ENCODE data around the gene GEMIN7.

Gene GEMIN7

DNA sequence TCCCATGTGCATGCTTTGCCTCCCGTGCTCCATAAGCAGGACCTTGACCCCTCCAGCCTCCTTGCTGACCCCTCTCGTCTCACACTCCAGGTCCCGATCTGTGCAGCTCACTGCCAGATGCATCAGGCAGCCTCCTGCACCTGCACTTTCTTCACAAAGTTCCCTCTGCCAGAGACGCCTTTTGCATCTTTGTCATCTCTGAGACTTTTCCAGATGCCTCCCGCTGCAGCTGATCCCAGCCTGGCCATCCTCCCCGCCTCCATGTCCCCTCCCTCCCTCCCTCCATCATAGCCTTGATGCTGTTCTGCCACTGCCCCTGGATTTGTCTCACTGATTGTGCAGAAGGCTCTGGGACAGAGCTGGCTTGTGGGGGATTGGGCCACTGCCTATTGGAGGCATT is 43.8 kb downstream of the GEMIN7 start:
- no peak overlapping the region for H3K4me3 ChIP-seq (replicated peaks in 1 of 2; ENCODE audit: low read depth in 2 of 2, low read length in 2 of 2)
- TF ChIP-seq, protein P1, sequence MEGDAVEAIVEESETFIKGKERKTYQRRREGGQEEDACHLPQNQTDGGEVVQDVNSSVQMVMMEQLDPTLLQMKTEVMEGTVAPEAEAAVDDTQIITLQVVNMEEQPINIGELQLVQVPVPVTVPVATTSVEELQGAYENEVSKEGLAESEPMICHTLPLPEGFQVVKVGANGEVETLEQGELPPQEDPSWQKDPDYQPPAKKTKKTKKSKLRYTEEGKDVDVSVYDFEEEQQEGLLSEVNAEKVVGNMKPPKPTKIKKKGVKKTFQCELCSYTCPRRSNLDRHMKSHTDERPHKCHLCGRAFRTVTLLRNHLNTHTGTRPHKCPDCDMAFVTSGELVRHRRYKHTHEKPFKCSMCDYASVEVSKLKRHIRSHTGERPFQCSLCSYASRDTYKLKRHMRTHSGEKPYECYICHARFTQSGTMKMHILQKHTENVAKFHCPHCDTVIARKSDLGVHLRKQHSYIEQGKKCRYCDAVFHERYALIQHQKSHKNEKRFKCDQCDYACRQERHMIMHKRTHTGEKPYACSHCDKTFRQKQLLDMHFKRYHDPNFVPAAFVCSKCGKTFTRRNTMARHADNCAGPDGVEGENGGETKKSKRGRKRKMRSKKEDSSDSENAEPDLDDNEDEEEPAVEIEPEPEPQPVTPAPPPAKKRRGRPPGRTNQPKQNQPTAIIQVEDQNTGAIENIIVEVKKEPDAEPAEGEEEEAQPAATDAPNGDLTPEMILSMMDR (IDR thresholded peaks at IDR 0.05; ENCODE audit: low read depth, low read length) = no peak
- DNase-seq (ENCODE audit: low read depth in 2 of 2) = no peak

DNA sequence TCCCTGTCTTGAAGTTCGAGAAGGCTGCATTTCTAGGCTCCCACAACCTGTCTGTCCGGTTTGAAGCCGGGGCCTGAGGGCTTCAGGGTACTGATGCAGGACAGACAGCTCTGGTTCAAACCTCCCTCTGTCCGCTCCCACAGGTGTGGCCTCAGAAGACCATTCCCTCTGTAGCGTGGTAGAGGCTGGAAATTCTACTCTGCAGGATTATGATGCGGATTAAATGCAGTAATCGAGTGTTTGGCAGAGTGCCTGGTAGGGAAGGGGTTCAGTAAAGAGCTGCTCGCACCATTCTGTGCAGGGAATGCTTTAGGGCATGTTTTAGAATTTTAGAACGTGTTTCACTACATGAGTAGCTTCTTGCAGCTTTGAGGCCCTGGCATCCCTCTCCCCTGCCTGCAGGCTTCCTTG is 44.4 kb downstream of the GEMIN7 start:
- H3K4me3 ChIP-seq (replicated peaks in 1 of 2; ENCODE audit: low read depth in 2 of 2, low read length in 2 of 2) = no peak overlapping the region
- TF ChIP-seq, protein P1 (IDR thresholded peaks at IDR 0.05; ENCODE audit: low read depth, low read length) = no peak
- DNase-seq (ENCODE audit: low read depth in 2 of 2) = no peak

DNA sequence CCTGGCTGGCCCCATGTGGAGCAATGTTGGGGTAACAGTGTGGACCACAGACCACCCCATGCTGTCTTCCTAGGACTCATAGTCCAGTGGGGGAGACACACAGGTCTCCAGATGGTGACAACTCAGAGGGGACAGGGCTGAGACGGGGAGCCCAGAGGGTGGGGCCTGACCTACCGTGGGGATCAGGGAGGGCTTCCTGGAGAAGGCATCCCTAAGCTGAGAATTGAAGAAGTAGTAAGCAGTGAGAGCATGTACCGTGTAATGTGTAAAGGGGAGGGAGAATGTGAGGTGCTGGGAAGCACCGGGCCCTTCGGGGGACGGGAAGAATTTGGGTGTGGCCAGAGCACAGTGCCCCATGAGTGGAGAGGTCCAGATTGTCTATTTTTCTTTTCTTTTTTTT is 45.0 kb downstream of the GEMIN7 start:
- TF ChIP-seq, protein P1 (IDR thresholded peaks at IDR 0.05; ENCODE audit: low read depth, low read length) = no peak
- H3K4me3 ChIP-seq (replicated peaks in 1 of 2; ENCODE audit: low read depth in 2 of 2, low read length in 2 of 2) = no peak overlapping the region
- no peak for DNase-seq (ENCODE audit: low read depth in 2 of 2)

DNA sequence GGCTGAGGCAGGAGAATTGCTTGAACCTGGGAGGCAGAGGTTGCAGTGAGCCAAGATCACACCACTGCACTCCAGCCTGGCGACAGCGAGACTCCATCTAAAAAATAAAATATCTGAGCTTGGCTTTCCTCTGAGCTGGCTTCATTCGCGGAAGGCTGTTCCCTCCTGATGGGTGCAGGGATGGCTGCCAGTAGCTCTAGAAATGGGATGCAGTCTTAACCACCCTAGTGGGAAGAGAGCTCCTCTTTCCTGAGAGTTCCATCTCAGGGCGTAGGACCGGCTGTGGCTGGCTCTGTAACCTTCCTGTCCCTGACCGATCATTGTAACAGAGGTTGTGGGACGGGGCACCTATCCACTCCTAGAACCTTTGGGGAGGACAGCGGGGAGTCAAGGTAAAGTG is 46.3 kb downstream of the GEMIN7 start:
- no peak for DNase-seq (ENCODE audit: low read depth in 2 of 2)
- H3K4me3 ChIP-seq (replicated peaks in 1 of 2; ENCODE audit: low read depth in 2 of 2, low read length in 2 of 2) = no peak overlapping the region
- TF ChIP-seq, protein P1 (IDR thresholded peaks at IDR 0.05; ENCODE audit: low read depth, low read length) = no peak

DNA sequence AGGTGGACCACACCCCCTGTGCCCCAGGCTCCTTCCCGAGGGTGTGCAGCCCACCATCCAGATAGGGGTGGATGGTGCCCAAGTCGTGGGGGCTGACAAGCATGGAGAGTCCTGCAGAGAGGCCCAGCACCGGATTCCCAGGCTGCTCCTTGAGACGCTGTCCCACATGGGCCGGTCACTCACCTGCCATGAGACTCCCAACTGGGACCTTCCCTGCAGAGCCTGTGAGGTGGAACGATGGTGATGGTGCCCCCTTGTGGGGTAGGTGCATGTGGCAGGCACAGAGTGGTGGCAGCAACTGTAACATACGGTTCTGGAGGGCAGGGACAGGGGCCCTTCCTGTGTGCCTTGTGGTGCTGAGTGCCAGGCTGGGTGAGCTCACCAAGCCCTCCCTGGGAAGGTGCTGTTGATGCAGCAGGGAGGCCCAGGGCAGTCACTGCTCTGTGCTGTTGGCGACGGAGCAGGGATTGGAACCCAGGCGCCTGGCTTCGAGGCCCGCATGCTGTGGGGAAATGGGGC is 47.0 kb downstream of the GEMIN7 start:
- peak; percentile 58 to 59 for DNase-seq (ENCODE audit: low read depth in 2 of 2)
- TF ChIP-seq, protein P1 (IDR thresholded peaks at IDR 0.05; ENCODE audit: low read depth, low read length) = peak; percentile 75
- H3K4me3 ChIP-seq (replicated peaks in 1 of 2; ENCODE audit: low read depth in 2 of 2, low read length in 2 of 2) = no peak overlapping the region

DNA sequence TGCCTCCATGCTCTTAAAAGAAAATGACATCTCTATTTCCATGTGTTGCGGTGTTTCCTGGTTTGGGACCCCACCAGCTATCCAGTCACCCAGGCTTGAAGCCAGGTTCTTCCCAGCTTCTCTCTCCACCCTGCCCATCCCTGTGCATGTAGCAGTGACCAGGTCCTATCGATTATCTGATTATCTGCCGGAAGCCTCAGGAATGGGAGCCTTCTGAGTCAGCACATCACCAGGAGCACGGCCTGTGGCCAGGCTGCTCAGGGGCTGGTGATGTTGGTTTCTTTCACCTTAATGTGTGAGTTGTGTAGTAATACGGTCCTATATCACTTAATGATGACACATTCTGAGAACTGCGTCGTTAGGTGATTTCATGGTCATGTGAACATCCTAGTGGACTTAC is 47.6 kb downstream of the GEMIN7 start:
- DNase-seq (ENCODE audit: low read depth in 2 of 2) = no peak
- H3K4me3 ChIP-seq (replicated peaks in 1 of 2; ENCODE audit: low read depth in 2 of 2, low read length in 2 of 2) = no peak overlapping the region
- TF ChIP-seq, protein P1 (IDR thresholded peaks at IDR 0.05; ENCODE audit: low read depth, low read length) = no peak

DNA sequence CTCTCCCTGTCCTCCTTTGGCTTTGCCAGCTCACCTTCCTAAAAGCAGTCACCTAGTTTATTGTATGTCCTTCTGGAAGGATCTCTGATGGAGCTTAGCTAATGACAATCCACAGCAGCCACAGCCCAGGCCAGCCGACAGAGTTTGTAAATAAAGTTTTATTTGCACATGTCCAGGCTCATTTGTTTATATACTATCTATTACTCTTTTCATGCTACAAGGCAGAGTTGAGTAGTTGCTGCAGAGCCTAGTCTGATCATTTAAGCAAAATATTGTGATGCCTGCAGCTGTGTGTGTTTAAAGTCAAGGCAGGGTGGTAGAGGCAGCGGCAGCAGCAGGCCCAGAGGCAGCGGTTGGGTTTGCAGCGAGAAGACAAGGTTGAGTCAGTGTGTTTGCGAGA is 49.1 kb downstream of the GEMIN7 start:
- H3K4me3 ChIP-seq (replicated peaks in 1 of 2; ENCODE audit: low read depth in 2 of 2, low read length in 2 of 2) = no peak overlapping the region
- TF ChIP-seq, protein P1 (IDR thresholded peaks at IDR 0.05; ENCODE audit: low read depth, low read length) = no peak
- DNase-seq (ENCODE audit: low read depth in 2 of 2) = no peak
